AG20443 (cell line): ENCODE measurements around the gene YKT6.
"Not testable (repeated sequence)": the region's sequence is repeated elsewhere in the genome, so short reads cannot be mapped to it uniquely, and the experiment has no call there.

Experiments
- DNase-seq: peaks from one replicate; pipeline ENCODE4 v3.0.0; 2012; ENCODE audit warnings: low spot score, mixed read lengths

The YKT6 gene

DNA sequence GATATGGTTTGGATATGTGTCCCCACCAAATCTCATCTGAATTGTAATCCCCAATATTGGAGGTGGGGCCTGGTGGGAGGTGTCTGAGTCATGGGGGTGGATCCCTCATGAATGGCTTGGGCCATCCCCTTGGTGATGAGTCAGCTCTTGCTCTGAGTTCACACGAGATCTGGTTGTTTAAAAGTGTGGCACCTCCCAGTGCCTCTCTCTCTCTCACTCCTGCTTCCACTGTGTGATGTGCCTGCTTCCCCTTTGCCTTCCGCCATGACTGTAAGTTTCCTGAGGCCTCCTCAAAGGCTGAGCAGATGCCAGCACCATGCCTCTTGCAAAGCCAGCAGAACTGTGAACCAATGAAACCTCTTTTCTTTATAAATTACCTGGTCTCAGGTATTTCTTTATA lies 6.7 kb upstream of the YKT6 start:
- DNase-seq, result no peak

DNA sequence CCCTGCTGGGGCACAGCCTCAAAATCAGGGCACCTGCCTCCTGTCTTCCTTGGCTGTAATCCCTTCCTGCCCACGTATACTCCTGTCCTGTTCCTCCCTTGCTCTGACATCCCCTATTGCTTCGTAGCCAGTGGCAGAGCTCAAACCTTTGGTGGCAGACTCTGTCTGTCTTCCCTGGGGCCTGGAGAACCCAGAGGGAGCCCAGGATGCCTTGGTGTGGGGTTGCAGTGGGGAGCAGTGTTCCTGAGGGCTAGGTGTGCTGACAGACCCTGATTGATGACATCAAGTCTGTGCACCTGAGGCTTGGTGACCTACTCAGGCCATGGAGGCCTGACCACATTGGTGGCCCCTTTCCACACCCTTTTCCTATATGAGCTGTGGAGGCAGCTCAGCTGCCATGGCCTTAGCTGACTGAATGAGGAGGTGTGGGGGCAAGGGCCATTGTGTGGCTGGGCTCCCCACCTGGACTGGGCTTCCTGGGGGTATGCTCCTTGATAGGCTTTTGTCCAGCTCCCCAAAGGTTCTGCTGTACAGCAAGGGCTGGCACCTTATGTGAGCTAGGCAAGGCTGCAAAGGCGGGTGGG lies 6.1 kb upstream of the YKT6 start:
- no peak for DNase-seq

GRCh38 chr7:44195889-44196288 lies 4.9 kb upstream of the YKT6 start:
- DNase-seq, result no peak

- peak; percentile 76 for DNase-seq
Measured at GRCh38 chr7:44196450-44196872, 4.3 kb upstream of the YKT6 start.

- no peak for DNase-seq
Measured at GRCh38 chr7:44197474-44197873, 3.3 kb upstream of the YKT6 start.

DNA sequence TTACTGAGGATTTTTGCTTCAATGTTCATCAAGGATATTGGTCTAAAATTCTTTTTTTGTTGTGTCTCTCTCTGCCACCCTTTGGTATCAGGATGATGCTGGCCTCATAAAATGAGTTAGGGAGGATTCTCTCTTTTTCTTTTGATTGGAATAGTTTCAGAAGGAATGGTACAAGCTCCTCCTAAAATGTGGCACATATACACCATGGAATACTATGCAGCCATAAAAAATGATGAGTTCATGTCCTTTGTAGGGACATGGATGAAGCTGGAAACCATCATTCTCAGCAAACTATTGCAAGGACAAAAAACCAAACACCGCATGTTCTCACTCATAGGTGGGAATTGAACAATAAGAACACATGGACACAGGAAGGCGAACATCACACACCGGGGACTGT lies 615 bp upstream of the YKT6 start:
- DNase-seq, result not testable (repeated sequence)

DNA sequence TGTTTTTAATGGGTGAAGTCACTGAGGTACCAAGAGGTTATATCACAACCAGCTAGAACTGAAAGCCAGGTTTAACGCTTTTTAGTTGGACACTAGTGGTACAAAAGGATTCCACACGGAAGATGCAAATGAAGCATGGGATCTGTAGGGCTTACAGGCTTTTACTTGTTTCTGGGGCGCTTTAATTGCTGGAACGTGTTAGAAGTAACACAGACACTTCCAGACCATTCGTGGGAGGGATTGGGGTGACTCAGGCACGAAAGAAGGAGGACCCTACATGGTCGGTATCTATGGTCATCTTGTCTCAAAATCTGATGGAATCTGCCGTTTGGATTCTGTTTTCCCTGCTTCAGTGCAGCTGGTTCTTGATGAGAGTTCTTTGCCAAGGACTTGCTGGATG lies 1.0 kb downstream of the YKT6 start:
- DNase-seq, result no peak

- DNase-seq, result no peak
Measured at GRCh38 chr7:44206008-44206407, 5.2 kb downstream of the YKT6 start.

GRCh38 chr7:44208085-44208484 lies 7.3 kb downstream of the YKT6 start:
- DNase-seq, result no peak

DNA sequence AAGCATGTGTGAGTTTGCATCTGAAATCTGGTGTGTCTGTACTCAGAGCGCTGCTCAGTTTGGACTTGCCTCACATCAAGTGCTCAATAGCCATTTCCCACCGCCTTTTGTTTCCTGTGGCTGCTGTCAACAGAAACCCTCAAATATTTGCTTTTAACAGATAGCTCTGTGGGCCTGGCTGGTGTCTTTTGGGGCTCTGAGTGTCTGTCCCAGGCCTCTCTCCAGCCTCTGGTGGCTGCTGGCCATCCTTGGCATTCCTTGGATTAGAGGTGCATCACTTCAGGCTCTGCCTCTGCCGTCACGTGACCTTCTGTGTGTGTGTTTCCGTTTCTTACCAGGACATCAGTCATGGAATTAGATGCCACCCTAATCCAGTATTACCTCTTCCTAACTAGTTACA lies 9.3 kb downstream of the YKT6 start:
- DNase-seq, result no peak

DNA sequence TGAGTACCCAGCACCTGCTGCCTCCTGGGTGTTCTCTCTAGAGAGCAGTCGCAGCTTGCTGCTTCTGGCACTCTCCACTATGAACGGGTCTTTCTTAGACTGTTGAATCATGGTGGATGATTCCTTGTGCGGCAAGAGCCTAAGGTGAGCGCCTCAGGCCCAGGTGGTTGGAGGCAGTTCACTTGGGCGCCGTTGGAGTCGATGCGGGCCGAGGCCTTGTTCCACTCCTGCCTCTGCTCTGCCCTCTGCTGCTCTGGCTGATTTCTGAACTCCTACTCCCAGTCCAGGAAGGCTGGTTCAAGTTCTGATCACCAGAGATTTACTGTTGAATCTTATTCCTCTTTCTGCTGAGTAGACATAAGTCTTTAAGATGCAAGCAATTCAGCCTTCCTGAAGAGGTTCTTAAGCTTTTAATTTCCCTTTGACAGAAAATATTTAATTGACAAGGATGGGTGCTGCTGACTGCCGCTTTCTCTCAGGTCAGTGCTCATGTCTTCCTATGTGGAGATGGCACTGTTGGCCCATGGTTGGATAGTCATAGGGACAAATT lies 10.4 kb downstream of the YKT6 start:
- DNase-seq, result no peak

DNA sequence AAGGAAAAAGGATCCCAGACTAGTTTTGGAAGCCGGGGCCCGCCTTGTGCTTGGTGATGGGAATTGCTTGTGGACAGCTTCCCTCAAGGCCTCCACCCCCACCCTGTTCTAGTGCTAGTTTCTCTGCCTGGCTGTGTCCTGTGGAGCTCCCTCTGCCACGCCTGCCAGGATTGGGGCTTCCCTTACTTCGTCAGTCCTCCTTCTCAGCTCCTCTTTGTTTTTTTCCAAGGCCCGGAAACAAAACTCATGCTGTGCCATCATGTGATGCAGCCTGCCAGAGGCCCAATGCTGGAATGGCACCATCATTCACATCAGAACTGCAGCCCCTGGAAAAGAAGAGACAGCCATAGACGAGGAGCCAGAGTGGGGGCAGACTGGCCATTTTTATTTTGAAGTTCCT lies 11.2 kb downstream of the YKT6 start:
- no peak for DNase-seq

DNA sequence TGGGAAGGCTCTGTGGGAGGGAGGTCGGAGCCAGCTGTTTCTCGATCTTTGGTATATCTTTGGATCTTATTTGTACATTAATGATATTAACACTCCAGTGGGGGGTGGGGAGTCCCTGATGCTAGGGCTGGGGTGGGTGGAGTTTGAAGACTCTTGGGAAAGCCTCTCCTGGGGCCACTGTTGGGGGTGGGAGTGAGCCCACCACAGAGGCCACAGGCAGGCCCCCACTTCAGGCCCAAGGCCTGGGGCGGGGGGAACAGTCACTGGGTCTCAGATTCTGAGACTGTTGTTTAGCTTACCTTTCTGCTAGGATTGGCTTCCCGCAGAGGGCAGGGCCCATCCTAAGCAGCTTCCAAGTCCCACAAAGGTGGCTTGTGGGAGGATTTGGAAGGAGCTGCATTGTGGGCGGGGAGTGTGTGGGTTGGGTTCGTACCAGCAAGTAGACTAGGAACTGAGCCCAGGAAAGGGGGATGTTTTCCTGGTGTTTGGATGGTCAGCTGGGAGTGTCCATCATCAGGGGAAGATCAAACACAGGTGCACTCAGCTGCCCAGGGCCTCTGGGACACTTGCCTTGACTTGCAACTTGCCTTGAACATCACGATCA lies 11.9 kb downstream of the YKT6 start:
- DNase-seq, result no peak

GRCh38 chr7:44213206-44213876 lies 12.6 kb downstream of the YKT6 start:
- no peak for DNase-seq

DNA sequence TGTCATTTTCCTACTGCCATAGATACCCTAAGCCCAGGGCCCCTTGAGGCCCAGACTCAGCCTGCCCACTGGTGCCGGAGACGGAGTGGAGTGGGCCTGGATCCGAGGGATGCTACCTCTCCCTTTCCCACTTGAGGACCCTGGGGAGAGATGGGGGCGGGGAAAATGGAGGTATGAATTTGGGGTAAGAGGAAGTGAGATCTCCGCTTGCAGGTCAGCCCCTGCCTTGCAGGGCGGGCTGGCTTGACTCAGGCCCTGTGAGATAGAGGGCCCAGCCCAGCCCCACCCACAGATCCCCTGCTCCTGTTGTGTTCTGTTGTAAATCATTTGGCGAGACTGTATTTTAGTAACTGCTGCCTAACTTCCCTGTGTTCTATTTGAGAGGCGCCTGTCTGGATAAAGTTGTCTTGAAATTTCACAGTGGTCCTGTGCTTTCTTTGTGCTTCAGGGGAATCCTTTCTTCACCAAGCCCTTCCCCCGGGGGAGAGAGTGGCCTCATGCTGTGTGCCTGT lies 13.2 kb downstream of the YKT6 start:
- no peak for DNase-seq

DNA sequence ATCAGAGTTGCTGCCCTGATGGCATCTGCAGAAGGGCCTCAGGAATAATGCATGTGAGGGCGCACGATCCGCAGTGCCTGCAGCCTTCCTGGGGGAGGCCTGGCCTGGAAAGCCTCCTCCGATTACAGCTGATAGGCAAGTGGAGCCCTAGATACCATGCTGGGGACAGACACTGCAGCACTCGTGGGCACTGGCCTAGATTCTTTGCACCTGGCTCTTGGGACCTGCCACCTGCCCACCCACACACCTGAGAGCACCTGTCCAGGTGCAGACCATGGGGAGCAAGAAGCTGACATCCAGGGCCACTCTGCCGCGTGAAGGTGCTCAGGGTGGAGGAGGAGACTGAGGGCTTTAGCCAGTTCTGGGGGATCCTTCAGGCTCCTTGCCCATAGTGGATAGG lies 14.8 kb downstream of the YKT6 start:
- DNase-seq, result no peak

- DNase-seq, result no peak
Measured at GRCh38 chr7:44216019-44216418, 15.2 kb downstream of the YKT6 start.

DNA sequence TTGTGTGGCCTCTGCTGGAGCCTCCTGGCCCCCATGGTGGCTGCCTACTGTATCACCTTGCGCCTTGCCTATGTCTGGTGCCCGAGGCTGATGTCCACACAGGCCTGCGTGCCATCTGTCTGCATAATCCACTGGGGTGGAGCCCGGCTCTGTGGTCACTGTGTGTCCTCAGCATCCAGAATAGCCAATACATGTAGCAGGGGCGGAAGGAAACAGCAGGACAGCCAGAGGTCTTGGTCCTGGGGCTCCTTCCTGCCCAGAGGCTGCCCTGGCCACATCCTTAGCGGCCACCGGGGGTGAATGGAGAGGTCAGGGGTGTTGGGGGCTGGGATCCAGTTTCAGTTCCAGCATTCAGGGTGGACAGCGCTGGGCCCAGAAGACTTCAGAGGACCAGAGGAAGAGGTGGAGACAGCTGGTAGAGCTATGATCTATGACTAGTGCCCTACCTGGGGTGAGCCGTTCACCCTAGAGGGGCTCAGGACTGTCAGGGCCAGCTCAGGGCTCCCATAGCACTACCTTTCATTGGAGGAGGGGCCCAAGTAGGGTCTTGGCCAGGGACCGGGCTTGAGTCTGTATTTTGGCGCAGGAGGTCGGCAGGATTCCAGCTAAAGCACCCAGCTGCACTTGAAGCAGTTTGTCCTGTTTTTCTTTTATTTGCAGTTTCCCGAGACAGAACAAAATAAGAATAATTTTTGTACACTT lies 15.9 kb downstream of the YKT6 start:
- DNase-seq, result peak; percentile 66

DNA sequence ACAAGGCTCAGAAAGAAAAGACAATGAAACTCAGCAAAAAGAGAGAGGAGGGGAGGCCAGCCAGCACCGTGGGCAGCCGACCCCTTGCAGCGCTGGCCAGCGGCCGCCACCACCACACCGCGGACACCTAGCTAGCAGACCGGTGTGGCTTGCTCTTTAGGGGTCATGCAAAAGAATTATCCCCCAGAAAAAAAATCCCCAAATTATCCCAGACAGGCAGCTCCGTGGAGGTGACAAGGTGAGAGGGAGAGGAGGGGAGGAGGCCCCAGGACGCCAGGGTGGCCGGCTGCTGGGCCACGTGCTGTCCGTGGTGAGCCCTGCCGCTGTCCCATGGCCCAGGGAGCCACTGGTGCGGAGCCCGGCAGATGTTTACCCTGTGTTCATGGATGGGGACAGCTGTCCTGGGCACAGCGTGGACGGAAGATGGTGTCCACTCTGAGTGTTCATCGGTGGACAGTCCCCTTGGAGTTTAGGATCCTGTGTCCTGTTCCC lies 16.5 kb downstream of the YKT6 start:
- DNase-seq, result no peak

DNA sequence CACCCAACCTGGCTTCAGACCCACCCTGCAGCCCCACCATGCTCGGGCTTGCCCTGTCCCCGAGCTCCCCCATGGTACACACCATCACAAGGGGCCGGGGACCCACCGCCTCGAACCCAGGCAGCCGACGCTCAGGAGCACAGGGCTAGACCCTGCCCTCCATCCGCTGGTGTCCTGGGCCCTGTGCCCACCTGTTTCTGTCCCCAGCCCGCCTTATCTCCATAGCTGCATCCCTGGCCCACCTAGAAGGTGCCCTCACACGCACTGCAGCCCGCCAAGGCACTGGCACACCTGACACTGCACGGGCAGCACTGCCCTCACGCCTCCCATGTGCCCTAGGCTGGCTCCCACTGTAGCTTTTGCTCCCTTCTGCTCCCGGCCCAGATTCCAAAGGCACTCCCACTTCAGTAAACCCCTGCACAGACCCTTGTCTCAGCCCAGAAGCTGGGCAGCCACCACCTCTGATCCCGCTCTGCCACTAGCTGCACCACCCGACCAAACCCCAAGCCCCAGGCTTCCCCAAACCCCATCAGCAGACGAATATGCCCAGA lies 17.1 kb downstream of the YKT6 start:
- no peak for DNase-seq

DNA sequence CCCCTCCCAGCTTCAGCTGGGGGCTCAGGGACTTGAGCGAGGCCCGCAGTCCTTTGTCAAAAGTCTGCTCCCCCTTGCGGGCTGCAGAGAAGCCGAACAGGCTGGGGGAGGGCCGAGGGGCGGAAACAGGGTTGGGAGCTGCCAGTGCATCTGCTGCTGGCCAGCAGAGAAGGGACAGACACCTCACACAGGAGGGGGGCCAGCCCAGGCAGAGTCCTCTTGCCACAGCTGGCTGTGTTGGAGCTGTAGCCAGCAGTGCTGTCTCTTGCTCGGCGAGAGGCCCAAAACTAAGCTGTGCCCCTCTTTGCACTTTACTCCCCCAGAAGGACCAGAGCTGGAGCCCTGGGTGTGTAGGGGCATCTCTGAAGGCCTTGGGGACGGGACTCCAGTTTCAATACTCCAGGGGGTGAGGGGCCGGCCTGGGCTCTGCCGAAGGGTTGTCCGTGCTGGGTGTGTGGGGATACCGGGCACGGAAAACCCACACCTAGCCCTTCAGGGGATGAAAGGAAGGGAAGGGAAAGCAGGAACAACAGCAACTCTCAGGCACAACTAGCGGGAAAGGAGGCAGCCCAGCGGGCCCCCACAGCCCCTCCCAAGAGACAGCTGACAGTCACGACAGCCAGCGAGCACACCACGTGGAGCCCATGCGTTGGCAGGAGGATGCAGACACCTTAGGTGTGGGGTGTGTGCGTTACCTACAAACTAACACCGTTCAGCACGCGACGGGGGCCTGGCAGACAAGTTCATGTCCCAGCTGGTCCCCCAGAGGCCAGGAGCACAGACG lies 17.8 kb downstream of the YKT6 start:
- DNase-seq, result no peak
